HG03159 (cell line): ENCODE measurements around the gene KATNAL1.
"Not testable (repeated sequence)": the region's sequence is repeated elsewhere in the genome, so short reads cannot be mapped to it uniquely, and the experiment has no call there.

Experiments
- ATAC-seq: cut with Tn5 transposase; IDR thresholded peaks from one replicate; pipeline ENCODE4 v1.9.1; 2021; ENCODE audit warnings: mild to moderate bottlenecking, moderate library complexity; ENCODE audit not compliant: unreplicated experiment

Gene KATNAL1

GRCh38 chr13:30295116-30295515 lies 12.2 kb downstream of the KATNAL1 start:
- no peak for ATAC-seq

GRCh38 chr13:30294004-30294403 lies 13.3 kb downstream of the KATNAL1 start:
- ATAC-seq: no peak

GRCh38 chr13:30292325-30292724 lies 15.0 kb downstream of the KATNAL1 start:
- ATAC-seq: no peak

DNA sequence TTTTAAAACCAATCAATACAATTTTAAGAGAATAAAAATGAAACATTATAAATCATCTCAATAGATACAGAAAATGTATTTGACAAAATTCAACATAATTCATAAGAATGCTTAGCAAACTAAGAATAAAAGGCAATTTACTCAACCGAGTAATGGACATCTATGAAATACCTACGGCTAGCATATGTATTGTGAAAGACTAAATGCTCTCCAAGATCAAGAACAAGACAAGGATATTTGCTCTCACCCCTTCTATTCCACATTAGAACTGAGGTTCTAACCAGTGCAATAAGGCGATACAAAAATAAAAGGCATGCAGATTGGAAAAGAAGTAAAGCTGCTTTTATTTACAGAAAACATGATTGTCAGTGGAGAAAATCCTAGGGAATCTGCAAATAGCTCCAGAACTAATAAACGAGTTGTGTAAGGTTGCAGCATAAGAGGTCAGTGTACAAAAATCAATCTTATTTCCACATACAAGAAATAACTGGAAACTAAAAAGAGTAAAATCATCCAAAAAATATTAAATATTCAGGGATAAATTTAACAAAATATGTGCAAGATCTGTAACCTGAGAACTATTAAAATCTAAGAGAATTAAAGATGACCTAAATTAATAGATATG lies 16.4 kb downstream of the KATNAL1 start:
- ATAC-seq: no peak

DNA sequence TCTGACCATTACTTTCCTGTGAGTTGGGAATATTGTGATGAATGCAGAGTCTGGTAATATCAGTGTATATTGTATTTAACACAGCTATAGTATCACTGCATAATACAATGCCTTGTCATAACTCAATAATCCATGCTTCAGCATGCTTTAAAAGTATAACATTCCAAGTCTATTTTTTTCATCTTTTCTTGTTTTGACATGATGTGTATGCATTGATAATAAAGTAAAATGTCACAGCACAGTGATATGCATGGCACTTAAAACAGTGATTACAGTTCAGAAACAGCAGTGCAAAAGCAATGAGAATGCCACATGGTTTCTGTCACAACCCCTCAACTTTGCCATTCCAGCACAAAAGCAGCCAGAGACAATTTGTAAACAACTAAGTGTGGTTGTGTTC lies 17.8 kb downstream of the KATNAL1 start:
- ATAC-seq: no peak

- ATAC-seq: not testable (repeated sequence)
These were observed 21.3 kb downstream of the KATNAL1 start for GRCh38 chr13:30286059-30286458.

- ATAC-seq: no peak
These were observed 31.2 kb downstream of the KATNAL1 start for GRCh38 chr13:30276178-30276577.

GRCh38 chr13:30274083-30274482 lies 33.3 kb downstream of the KATNAL1 start:
- ATAC-seq: no peak

GRCh38 chr13:30270035-30270434 lies 37.3 kb downstream of the KATNAL1 start:
- not testable (repeated sequence) for ATAC-seq

DNA sequence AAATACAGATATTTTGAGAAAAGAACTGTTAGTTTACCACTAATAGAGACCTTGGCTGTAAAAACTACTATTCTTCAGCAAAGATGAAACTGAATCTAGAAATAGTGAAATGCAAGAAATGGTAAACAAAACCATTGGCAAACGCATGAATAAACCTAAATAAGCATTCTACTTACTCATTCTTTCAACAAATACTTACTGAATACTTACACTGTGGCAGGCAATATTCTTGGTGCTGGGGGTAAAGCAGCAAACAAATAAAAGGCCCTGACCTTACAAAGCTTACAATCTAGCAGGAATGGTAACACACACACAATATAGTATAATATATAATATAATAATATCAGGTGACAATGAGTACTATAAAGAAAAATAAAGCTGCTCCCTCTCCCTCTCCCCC lies 38.7 kb downstream of the KATNAL1 start:
- no peak for ATAC-seq

- no peak for ATAC-seq
These were observed 40.6 kb downstream of the KATNAL1 start for GRCh38 chr13:30266756-30267155.

DNA sequence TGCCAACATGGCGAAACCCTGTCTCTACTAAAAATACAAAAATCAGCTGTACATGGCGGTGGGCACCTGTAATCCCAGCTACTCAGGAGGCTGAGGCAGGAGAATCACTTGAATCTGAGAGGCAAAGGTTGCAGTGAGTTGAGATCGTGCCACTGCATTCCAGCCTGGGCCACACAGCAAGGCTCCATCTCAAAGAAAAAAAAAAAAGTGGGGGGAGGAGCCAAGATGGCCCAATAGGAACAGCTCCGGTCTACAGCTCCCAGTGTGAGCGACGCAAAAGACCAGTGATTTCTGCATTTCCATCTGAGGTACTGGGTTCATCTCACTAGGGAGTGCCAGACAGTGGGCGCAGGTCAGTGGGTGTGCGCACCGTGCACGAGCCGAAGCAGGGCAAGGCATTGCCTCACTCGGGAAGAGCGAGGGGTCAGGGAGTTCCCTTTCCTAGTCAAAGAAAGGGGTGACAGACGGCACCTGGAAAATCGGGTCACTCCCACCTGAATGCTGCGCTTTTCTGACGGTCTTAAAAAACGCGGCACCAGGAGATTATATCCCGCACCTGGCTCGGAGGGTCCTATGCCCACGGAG lies 48.1 kb downstream of the KATNAL1 start:
- not testable (repeated sequence) for ATAC-seq

GRCh38 chr13:30257468-30258099 lies 49.8 kb downstream of the KATNAL1 start:
- no peak for ATAC-seq

- ATAC-seq: no peak
These were observed 50.5 kb downstream of the KATNAL1 start for GRCh38 chr13:30256713-30257467.

DNA sequence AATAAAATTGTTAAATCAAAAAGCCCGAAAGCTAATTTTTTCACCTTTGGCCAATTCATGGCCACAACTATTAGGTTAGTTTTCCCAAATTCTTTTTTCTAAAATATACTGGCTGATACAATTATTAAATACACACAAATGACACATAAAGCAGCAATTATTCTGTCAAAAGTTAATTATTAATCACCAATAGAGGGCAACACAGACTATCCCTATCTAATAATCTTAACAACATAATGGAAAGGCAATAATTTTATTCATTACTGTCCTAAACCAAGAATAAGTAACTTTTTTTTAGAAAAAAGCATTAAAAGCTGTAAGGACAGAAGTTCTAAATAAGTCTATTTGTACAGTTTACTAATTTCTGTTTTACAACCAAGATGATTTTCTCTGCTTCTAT lies 51.7 kb downstream of the KATNAL1 start:
- no peak for ATAC-seq

DNA sequence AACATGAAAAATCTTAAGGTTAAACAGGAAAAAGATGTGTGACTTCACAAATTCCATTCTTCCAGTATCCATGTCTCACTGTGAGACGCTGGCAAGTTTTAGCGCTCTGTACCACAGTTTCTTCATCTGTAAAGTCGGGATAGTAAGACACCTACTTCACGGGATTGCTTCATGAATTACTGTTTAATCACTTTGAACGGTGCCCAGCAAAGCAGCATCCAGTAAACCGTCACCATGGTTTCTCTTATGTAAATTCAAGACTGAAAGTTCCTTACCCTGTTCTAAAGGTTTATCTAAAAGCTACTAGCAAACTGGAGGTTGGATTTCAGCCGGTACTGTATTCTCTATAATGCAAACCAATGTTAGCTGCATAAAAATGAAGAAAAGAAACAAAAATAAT lies 53.5 kb downstream of the KATNAL1 start:
- no peak for ATAC-seq

DNA sequence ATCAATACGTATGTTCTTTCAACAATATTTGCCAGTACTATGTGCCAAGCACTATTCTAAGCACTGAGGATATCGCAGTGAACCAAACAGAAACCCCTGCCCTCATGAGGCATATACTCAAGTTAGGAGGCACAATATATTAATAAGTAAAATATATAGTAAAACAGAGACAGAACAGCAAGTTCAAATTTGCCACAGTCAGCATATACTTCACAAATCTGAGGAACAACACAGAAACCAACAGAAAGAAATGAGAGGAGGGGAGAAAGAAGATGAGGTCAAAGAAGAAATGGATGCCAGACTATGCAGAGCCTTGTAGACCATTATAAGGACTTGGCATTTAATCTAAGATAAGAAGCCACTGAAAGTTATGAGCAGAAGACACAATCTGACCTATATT lies 59.9 kb downstream of the KATNAL1 start:
- no peak for ATAC-seq

GRCh38 chr13:30241532-30241931 lies 65.8 kb downstream of the KATNAL1 start:
- no peak for ATAC-seq

DNA sequence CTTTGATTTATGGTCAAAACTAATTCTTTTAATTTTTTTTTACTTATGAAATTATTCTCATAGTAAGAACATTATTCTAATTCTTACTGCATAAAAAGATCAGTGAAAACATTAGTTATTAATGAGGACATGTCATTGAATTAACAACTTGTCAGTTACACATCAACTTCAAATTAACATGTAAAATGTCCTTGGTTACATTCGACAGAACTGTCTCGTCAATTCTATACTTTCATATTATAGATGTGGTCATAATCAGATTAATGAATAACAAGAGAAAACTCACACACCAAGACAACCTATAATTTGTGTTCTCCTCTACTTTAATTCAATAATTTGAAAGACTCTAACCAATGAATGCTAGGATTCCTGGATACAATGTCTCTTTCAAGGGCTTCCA lies 66.7 kb downstream of the KATNAL1 start:
- ATAC-seq: no peak

- no peak for ATAC-seq
These were observed 72.1 kb downstream of the KATNAL1 start for GRCh38 chr13:30235216-30235615.

DNA sequence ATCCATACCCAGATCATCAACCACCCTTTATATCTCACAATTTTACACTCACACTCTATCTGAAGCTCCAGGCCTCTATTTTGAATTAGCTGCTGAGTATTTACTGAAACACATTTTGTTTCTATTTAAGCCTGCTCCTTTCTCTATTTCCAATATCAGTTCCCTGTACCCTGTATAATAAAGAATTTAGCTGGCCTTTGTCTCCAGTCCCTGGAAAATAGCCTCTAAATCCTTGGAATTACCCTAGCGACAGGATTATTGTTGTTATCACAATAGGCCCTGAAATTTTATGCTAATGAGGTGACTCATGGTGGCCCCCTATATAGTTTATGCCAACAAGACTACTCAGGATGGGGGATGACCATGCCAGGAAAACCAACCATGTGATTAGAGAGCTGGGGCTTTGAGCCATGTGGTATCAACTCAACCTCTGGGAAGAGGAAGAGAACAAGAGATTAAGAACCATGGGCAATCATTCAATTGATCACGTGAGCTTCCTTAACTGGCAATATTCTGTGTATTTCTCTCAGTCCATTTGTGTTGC lies 72.7 kb downstream of the KATNAL1 start:
- no peak for ATAC-seq

GRCh38 chr13:30224732-30225131 lies 82.6 kb downstream of the KATNAL1 start:
- no peak for ATAC-seq
